SK-N-SH treated with all-trans-retinoic acid at 6 μM for 48 hours (cell line): ENCODE measurements around the gene LRRC19.

Experiments
- CSDC2 ChIP-seq: fragments of 250-450 bp; sonication (Bioruptor Pico); IDR thresholded peaks from 2 replicates; pipeline ENCODE4 v1.5.0; 2020; ENCODE audit warnings: mild to moderate bottlenecking, moderate library complexity
- ESRRG ChIP-seq: fragments of 250-450 bp; sonication (Bioruptor Pico); IDR thresholded peaks from 2 replicates; pipeline ENCODE4 v1.6.1; 2021; ENCODE audit warnings: mild to moderate bottlenecking
- PATZ1 ChIP-seq: fragments of 250-450 bp; sonication (Bioruptor Pico); IDR thresholded peaks from 2 replicates; pipeline ENCODE4 v1.8.0; 2020; ENCODE audit warnings: mild to moderate bottlenecking, moderate library complexity, borderline replicate concordance
- RARB ChIP-seq: fragments of 250-450 bp; sonication (Bioruptor Pico); IDR thresholded peaks from 2 replicates; pipeline ENCODE4 v1.8.0; 2021; ENCODE audit warnings: mild to moderate bottlenecking, moderate library complexity
- SNAI2 ChIP-seq: fragments of 250-450 bp; sonication (Bioruptor Pico); IDR thresholded peaks from 2 replicates; pipeline ENCODE4 v1.5.0; 2020; ENCODE audit warnings: mild to moderate bottlenecking, moderate library complexity
- TOX ChIP-seq: fragments of 250-450 bp; sonication (Bioruptor Pico); IDR thresholded peaks from 2 replicates; pipeline ENCODE4 v1.8.0; 2021; ENCODE audit warnings: mild to moderate bottlenecking, moderate library complexity, borderline replicate concordance
- TSHZ2 ChIP-seq: fragments of 250-450 bp; sonication (Bioruptor Pico); IDR thresholded peaks from 2 replicates; pipeline ENCODE4 v1.5.0; 2020; ENCODE audit warnings: mild to moderate bottlenecking, moderate library complexity
- ZC3H10 ChIP-seq: fragments of 250-450 bp; sonication (Bioruptor Pico); IDR thresholded peaks from 2 replicates; pipeline ENCODE4 v1.5.1; 2021; ENCODE audit warnings: mild to moderate bottlenecking, moderate library complexity
- ZFP3 ChIP-seq: fragments of 250-450 bp; sonication (Bioruptor Pico); IDR thresholded peaks from 2 replicates; pipeline ENCODE4 v1.5.0; 2020; ENCODE audit warnings: mild to moderate bottlenecking, moderate library complexity
- ZNF565 ChIP-seq: fragments of 450-650 bp; formaldehyde crosslinking; conservative IDR thresholded peaks from 2 replicates; pipeline ENCODE4 v1.5.0; 2020; ENCODE audit warnings: low read depth, mild to moderate bottlenecking, moderate library complexity
- TF ChIP-seq, protein P1 (sequence below): fragments of 250-450 bp; sonication (Bioruptor Pico); IDR thresholded peaks from 2 replicates; pipeline ENCODE4 v1.5.1; 2021; ENCODE audit warnings: mild to moderate bottlenecking, moderate library complexity

The LRRC19 gene

GRCh38 chr9:26945591-26945990 is 59.9 kb downstream of the LRRC19 start (continued):
- TF ChIP-seq TSHZ2 (CRISPR knock-in tag): no peak
- no peak for TF ChIP-seq ZFP3
- no peak for TF ChIP-seq TOX (CRISPR knock-in tag)
- TF ChIP-seq ZC3H10 (CRISPR knock-in tag): no peak
- TF ChIP-seq RARB (CRISPR knock-in tag): no peak
- no peak for TF ChIP-seq CSDC2 (CRISPR knock-in tag)
- no peak for TF ChIP-seq ESRRG (CRISPR knock-in tag)
- no peak for TF ChIP-seq PATZ1 (CRISPR knock-in tag)
- no peak for TF ChIP-seq SNAI2 (CRISPR knock-in tag)
- TF ChIP-seq ZNF565 (CRISPR knock-in tag): no peak
- TF ChIP-seq, protein P1, sequence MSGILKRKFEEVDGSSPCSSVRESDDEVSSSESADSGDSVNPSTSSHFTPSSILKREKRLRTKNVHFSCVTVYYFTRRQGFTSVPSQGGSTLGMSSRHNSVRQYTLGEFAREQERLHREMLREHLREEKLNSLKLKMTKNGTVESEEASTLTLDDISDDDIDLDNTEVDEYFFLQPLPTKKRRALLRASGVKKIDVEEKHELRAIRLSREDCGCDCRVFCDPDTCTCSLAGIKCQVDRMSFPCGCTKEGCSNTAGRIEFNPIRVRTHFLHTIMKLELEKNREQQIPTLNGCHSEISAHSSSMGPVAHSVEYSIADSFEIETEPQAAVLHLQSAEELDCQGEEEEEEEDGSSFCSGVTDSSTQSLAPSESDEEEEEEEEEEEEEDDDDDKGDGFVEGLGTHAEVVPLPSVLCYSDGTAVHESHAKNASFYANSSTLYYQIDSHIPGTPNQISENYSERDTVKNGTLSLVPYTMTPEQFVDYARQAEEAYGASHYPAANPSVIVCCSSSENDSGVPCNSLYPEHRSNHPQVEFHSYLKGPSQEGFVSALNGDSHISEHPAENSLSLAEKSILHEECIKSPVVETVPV (CRISPR knock-in tag): no peak
